Neural cell (in vitro differentiated cells): Measurements from ENCODE around the gene COL4A1. TPM values are rescaled to one million over a fixed set of nuclear protein-coding genes. Genes with fewer than 3 reads are reported as not detected.

ENCODE experiments used
- H2AFZ ChIP-seq: fragments of 200-600, 300-800 bp; sonication (generic), shearing (Covaris generic); 2 replicates; pipeline ENCODE4 v1.6.0; 2014; ENCODE audit warnings: low read depth, mild to moderate bottlenecking, antibody characterized with exemption, low read length, moderate library complexity
- H3F3A ChIP-seq: fragments of 200-600 bp; shearing (Covaris generic); 2 replicates; pipeline ENCODE4 v1.6.1; 2016; ENCODE audit warnings: mild to moderate bottlenecking, moderate library complexity, mixed read lengths, antibody characterized with exemption, low read length; ENCODE audit not compliant: insufficient read depth, poor library complexity, severe bottlenecking
- H3K27ac ChIP-seq: fragments of 200-600, 300-800 bp; sonication (generic), shearing (Covaris generic); 2 replicates; pipeline ENCODE4 v1.5.1; 2014; ENCODE audit warnings: mild to moderate bottlenecking, low read length, moderate library complexity
- H3K27me3 ChIP-seq: fragments of 300-800, 200-600 bp; sonication (generic), shearing (Covaris generic); 2 replicates; pipeline ENCODE4 v1.6.0; 2014; ENCODE audit warnings: mild to moderate bottlenecking, low read depth, low read length, moderate library complexity; ENCODE audit not compliant: insufficient read depth
- H3K36me3 ChIP-seq: fragments of 300-800, 200-600 bp; sonication (generic), shearing (Covaris generic); 2 replicates; pipeline ENCODE4 v1.5.1; 2014; ENCODE audit warnings: mild to moderate bottlenecking, antibody characterized with exemption, low read length, moderate library complexity; ENCODE audit not compliant: insufficient read depth
- H3K4me2 ChIP-seq: fragments of 300-800, 200-600 bp; sonication (generic), shearing (Covaris generic); 2 replicates; pipeline ENCODE4 v1.6.0; 2014; ENCODE audit warnings: mild to moderate bottlenecking, low read length
- H3K4me3 ChIP-seq: fragments of 300-800, 200-600 bp; sonication (generic), shearing (Covaris generic); 2 replicates; pipeline ENCODE4 v1.5.1; 2014; ENCODE audit warnings: mild to moderate bottlenecking, low read length, moderate library complexity
- H3K79me2 ChIP-seq: fragments of 200-600 bp; shearing (Covaris generic); replicated peaks from 2 replicates; pipeline ENCODE4 v1.6.0; 2014; ENCODE audit warnings: mild to moderate bottlenecking, low read length, moderate library complexity; ENCODE audit not compliant: insufficient read depth
- H3K9ac ChIP-seq: fragments of 300-800, 200-600 bp; sonication (generic), shearing (Covaris generic); 2 replicates; pipeline ENCODE4 v1.6.1; 2016; ENCODE audit warnings: mild to moderate bottlenecking, low read length, mixed read lengths
- H3K9me2 ChIP-seq: fragments of 200-600 bp; shearing (Covaris generic); 2 replicates; pipeline ENCODE4 v1.6.1; 2016; ENCODE audit warnings: mild to moderate bottlenecking, low read length, mixed read lengths; ENCODE audit not compliant: insufficient read depth
- H3K9me3 ChIP-seq: fragments of 200-600, 300-800 bp; sonication (generic), shearing (Covaris generic); 2 replicates; pipeline ENCODE4 v1.6.1; 2016; ENCODE audit warnings: mild to moderate bottlenecking, mixed run types, low read length, moderate library complexity, mixed read lengths
- H4K20me1 ChIP-seq: fragments of 200-600 bp; shearing (Covaris generic); 2 replicates; pipeline ENCODE4 v1.6.1; 2016; ENCODE audit warnings: mild to moderate bottlenecking, mixed run types; ENCODE audit not compliant: insufficient read depth
- CTCF ChIP-seq: fragments of 450-650 bp; IDR thresholded peaks from 2 replicates; pipeline ENCODE4 v1.5.1; 2014; ENCODE audit warnings: antibody characterized with exemption, mild to moderate bottlenecking, moderate library complexity; ENCODE audit not compliant: poor library complexity, severe bottlenecking
- EP300 ChIP-seq: fragments of 450-650 bp; conservative IDR thresholded peaks from 2 replicates; pipeline ENCODE4 v1.6.1; 2014; ENCODE audit warnings: antibody characterized with exemption, mild to moderate bottlenecking, moderate library complexity; ENCODE audit not compliant: poor library complexity, severe bottlenecking
- EZH2 ChIP-seq: fragments of 200-600, 300-800 bp; shearing (Covaris generic), sonication (generic); IDR thresholded peaks from 2 replicates; pipeline ENCODE4 v1.6.1; 2014; ENCODE audit warnings: antibody characterized with exemption, low read length, borderline replicate concordance, mild to moderate bottlenecking; ENCODE audit not compliant: insufficient read depth, poor library complexity, severe bottlenecking
- POLR2AphosphoS5 ChIP-seq: IDR thresholded peaks from 2 replicates; pipeline ENCODE4 v1.6.1; 2012
- RAD21 ChIP-seq: fragments of 450-650 bp; conservative IDR thresholded peaks from 2 replicates; pipeline ENCODE4 v1.6.1; 2014; ENCODE audit warnings: antibody characterized with exemption, mild to moderate bottlenecking, moderate library complexity
- REST ChIP-seq: IDR thresholded peaks from 2 replicates; pipeline ENCODE4 v1.6.1; 2012; ENCODE audit warnings: borderline replicate concordance
- SMC3 ChIP-seq: fragments of 450-650 bp; conservative IDR thresholded peaks from 2 replicates; pipeline ENCODE4 v1.6.1; 2014; ENCODE audit warnings: antibody characterized with exemption, mild to moderate bottlenecking, moderate library complexity; ENCODE audit not compliant: poor library complexity
- TAF1 ChIP-seq: IDR thresholded peaks from 2 replicates; pipeline ENCODE4 v1.6.1; 2012; ENCODE audit warnings: low read depth
- polyA plus RNA-seq: library from polyadenylated mRNA; depleted of rRNA; stranded (reverse); fragments of >200 nt; gene quantifications from 2 replicates; pipeline ENCODE4 v1.2.3, GENCODE V29; 2014

COL4A1 gene
- polyA plus RNA-seq, 1 donor from 2014 or later, result 13.1 TPM

- H3K4me2 ChIP-seq, result no peak overlapping the region
- H3K4me3 ChIP-seq, result no peak overlapping the region
- no peak overlapping the region for H3K9ac ChIP-seq
- no peaks in the 10 kb centered on the region for H3K9me3 ChIP-seq
- H3K27ac ChIP-seq, result no peak overlapping the region
- H4K20me1 ChIP-seq, result no peaks in the 10 kb centered on the region
- H2AFZ ChIP-seq, result no peak overlapping the region
- TF ChIP-seq TAF1 (no peak), POLR2AphosphoS5 (no peak), CTCF (no peak), EP300 (no peak), RAD21 (no peak), SMC3 (no peak), EZH2 (no peak), REST (no peak)
- no peaks in the 10 kb centered on the region for H3K9me2 ChIP-seq
- H3K36me3 ChIP-seq, result no peaks in the 10 kb centered on the region
- no peaks in the 10 kb centered on the region for H3K27me3 ChIP-seq
- no peaks in the 10 kb centered on the region for H3F3A ChIP-seq
- no peaks in the 10 kb centered on the region for H3K79me2 ChIP-seq
These were observed 47.9 kb downstream of the COL4A1 start for GRCh38 chr13:110258876-110259631.

GRCh38 chr13:110257408-110257807 is 49.5 kb downstream of the COL4A1 start:
- Histone ChIP-seq H2AFZ (no peak overlapping the region), H3K27ac (no peak overlapping the region), H3F3A (no peaks in the 10 kb centered on the region), H3K9me2 (no peaks in the 10 kb centered on the region), H3K79me2 (no peaks in the 10 kb centered on the region), H3K36me3 (no peaks in the 10 kb centered on the region), H3K9ac (no peak overlapping the region), H3K4me2 (no peak overlapping the region), H3K4me3 (no peak overlapping the region), H4K20me1 (no peaks in the 10 kb centered on the region), H3K27me3 (no peaks in the 10 kb centered on the region), H3K9me3 (no peaks in the 10 kb centered on the region)
- TF ChIP-seq TAF1, result no peak
